OCI-LY3 (cell line): ENCODE results near the gene CLSTN2.

Source experiments
- H2AFZ ChIP-seq: fragments of 200-600, 300-600 bp; shearing (Covaris generic); 2 replicates; pipeline ENCODE4 v1.6.0; 2014; ENCODE audit warnings: antibody characterized with exemption, low read depth, low read length
- H3K27ac ChIP-seq: fragments of 200-600, 300-600 bp; sonication (generic); 2 replicates; pipeline ENCODE4 v1.5.1; 2014; ENCODE audit warnings: mild to moderate bottlenecking, low read length, moderate library complexity, mixed read lengths
- H3K27me3 ChIP-seq: fragments of 200-600, 300-600 bp; sonication (generic); 2 replicates; pipeline ENCODE4 v1.6.1; 2014; ENCODE audit warnings: low read depth, low read length, mixed read lengths
- H3K36me3 ChIP-seq: fragments of 200-600, 300-600 bp; sonication (generic); replicated peaks from 2 replicates; pipeline ENCODE3; 2014; ENCODE audit warnings: low read depth, low read length, mixed read lengths
- H3K4me1 ChIP-seq: fragments of 300-600, 200-600 bp; sonication (generic); 2 replicates; pipeline ENCODE4 v1.6.1; 2014; ENCODE audit warnings: low read length, mixed read lengths
- H3K4me2 ChIP-seq: fragments of 200-600, 300-600 bp; sonication (generic); 2 replicates; pipeline ENCODE4 v1.6.1; 2014; ENCODE audit warnings: low read length, mixed read lengths
- H3K4me3 ChIP-seq: fragments of 300-600, 200-600 bp; sonication (generic); 2 replicates; pipeline ENCODE4 v1.5.1; 2014; ENCODE audit warnings: antibody characterized with exemption, mild to moderate bottlenecking, low read length, moderate library complexity
- H3K79me2 ChIP-seq: fragments of 300-600, 200-600 bp; shearing (Covaris generic); 2 replicates; pipeline ENCODE4 v1.6.1; 2014; ENCODE audit warnings: mild to moderate bottlenecking, low read length, mixed read lengths
- H3K9ac ChIP-seq: fragments of 300-600, 200-600 bp; shearing (Covaris generic); 2 replicates; pipeline ENCODE4 v1.6.0; 2014; ENCODE audit warnings: mild to moderate bottlenecking, low read length, moderate library complexity
- H3K9me3 ChIP-seq: fragments of 200-600, 300-600 bp; shearing (Covaris generic); 2 replicates; pipeline ENCODE4 v1.6.1; 2014; ENCODE audit warnings: low read length, mixed read lengths; ENCODE audit not compliant: insufficient read depth
- H4K20me1 ChIP-seq: fragments of 200-600, 300-600 bp; sonication (generic); 2 replicates; pipeline ENCODE4 v1.6.1; 2016; ENCODE audit warnings: low read length, mixed read lengths; ENCODE audit not compliant: insufficient read depth
- CTCF ChIP-seq: fragments of 200-600, 300-600 bp; sonication (generic); IDR thresholded peaks from 2 replicates; pipeline ENCODE4 v1.5.1; 2014; ENCODE audit warnings: antibody characterized with exemption, low read length, low read depth
- EZH2phosphoT487 ChIP-seq: fragments of 200-600 bp; shearing (Covaris generic); IDR thresholded peaks from 2 replicates; pipeline ENCODE4 v1.6.1; 2018; ENCODE audit warnings: antibody characterized with exemption, mixed run types, low read depth

Gene CLSTN2

GRCh38 chr3:139928708-139929505 lies 6.1 kb upstream of the CLSTN2 start:
- H3K27me3 ChIP-seq: peaks cover 3% of the 10 kb centered on the region; the same call in 1 of the 2 replicates
- no peak overlapping the region for H3K27ac ChIP-seq
- H3K9me3 ChIP-seq: no peaks in the 10 kb centered on the region
- no peak overlapping the region for H3K9ac ChIP-seq
- no peaks in the 10 kb centered on the region for H3K79me2 ChIP-seq
- H4K20me1 ChIP-seq: no peaks in the 10 kb centered on the region
- no peak overlapping the region for H2AFZ ChIP-seq
- H3K4me1 ChIP-seq: no peaks in the 10 kb centered on the region
- H3K36me3 ChIP-seq: no peaks in the 10 kb centered on the region
- TF ChIP-seq EZH2phosphoT487 (no peak), CTCF (no peak)
- H3K4me3 ChIP-seq: no peak overlapping the region
- no peak overlapping the region for H3K4me2 ChIP-seq

GRCh38 chr3:139930211-139930610 lies 4.8 kb upstream of the CLSTN2 start:
- no peak overlapping the region for H3K27ac ChIP-seq
- H2AFZ ChIP-seq: no peak overlapping the region
- H3K4me1 ChIP-seq: no peaks in the 10 kb centered on the region
- no peaks in the 10 kb centered on the region for H4K20me1 ChIP-seq
- no peaks in the 10 kb centered on the region for H3K79me2 ChIP-seq
- no peaks in the 10 kb centered on the region; the same call in 1 of the 2 replicates for H3K27me3 ChIP-seq
- no peaks in the 10 kb centered on the region for H3K36me3 ChIP-seq
- no peak overlapping the region for H3K9ac ChIP-seq
- no peak overlapping the region for H3K4me3 ChIP-seq
- H3K9me3 ChIP-seq: no peaks in the 10 kb centered on the region
- no peak for TF ChIP-seq EZH2phosphoT487
- no peak for TF ChIP-seq CTCF
- H3K4me2 ChIP-seq: no peak overlapping the region

- no peaks in the 10 kb centered on the region for H3K27me3 ChIP-seq
- no peaks in the 10 kb centered on the region for H3K9me3 ChIP-seq
- no peak overlapping the region for H3K4me3 ChIP-seq
- no peaks in the 10 kb centered on the region for H3K4me1 ChIP-seq
- no peaks in the 10 kb centered on the region for H3K79me2 ChIP-seq
- TF ChIP-seq EZH2phosphoT487 (no peak), CTCF (no peak)
- H3K4me2 ChIP-seq: no peak overlapping the region
- no peak overlapping the region for H3K27ac ChIP-seq
- no peaks in the 10 kb centered on the region for H3K36me3 ChIP-seq
- H3K9ac ChIP-seq: no peak overlapping the region
- no peak overlapping the region for H2AFZ ChIP-seq
- H4K20me1 ChIP-seq: no peaks in the 10 kb centered on the region
These were observed 1.2 kb upstream of the CLSTN2 start for GRCh38 chr3:139933766-139934165.

GRCh38 chr3:139934613-139935015 lies 371 bp upstream of the CLSTN2 start:
- no peak for TF ChIP-seq CTCF
- TF ChIP-seq EZH2phosphoT487: no peak
- no peak overlapping the region for H3K4me3 ChIP-seq
- no peaks in the 10 kb centered on the region for H3K36me3 ChIP-seq
- H3K79me2 ChIP-seq: no peaks in the 10 kb centered on the region
- no peak overlapping the region for H2AFZ ChIP-seq
- H3K4me2 ChIP-seq: no peak overlapping the region
- no peaks in the 10 kb centered on the region for H4K20me1 ChIP-seq
- H3K27ac ChIP-seq: no peak overlapping the region
- no peak overlapping the region for H3K9ac ChIP-seq
- H3K27me3 ChIP-seq: peaks cover 2% of the 10 kb centered on the region; the same call in 1 of the 2 replicates
- no peaks in the 10 kb centered on the region for H3K9me3 ChIP-seq
- H3K4me1 ChIP-seq: no peaks in the 10 kb centered on the region
